Activated naive CD8-positive, alpha-beta T cell treated with anti-CD3 and anti-CD28 coated beads for 36 hours (primary cell): Measurements from ENCODE around the gene RBM18. TPM values are rescaled to one million over a fixed set of nuclear protein-coding genes. Genes with fewer than 3 reads are reported as not detected.

Experiments used
- DNase-seq: peaks from one replicate; pipeline ENCODE4 v3.0.0; 2021
- H3K27ac Mint-ChIP-seq: one replicate; pipeline ENCODE4 v1.8.0; 2022; ENCODE audit warnings: mild to moderate bottlenecking, moderate library complexity, mixed read lengths
- H3K27me3 Mint-ChIP-seq: one replicate; pipeline ENCODE4 v1.8.0; 2022; ENCODE audit warnings: mild to moderate bottlenecking, mixed read lengths
- H3K36me3 Mint-ChIP-seq: one replicate; pipeline ENCODE4 v1.8.0; 2021; ENCODE audit warnings: mild to moderate bottlenecking, mixed read lengths
- H3K4me1 Mint-ChIP-seq: one replicate; pipeline ENCODE4 v1.8.0; 2021; ENCODE audit warnings: mixed read lengths
- H3K4me3 Mint-ChIP-seq: one replicate; pipeline ENCODE4 v1.8.0; 2022; ENCODE audit warnings: mild to moderate bottlenecking, moderate library complexity, mixed read lengths
- H3K9me3 Mint-ChIP-seq: one replicate; pipeline ENCODE4 v1.8.0; 2022; ENCODE audit warnings: mixed read lengths
- total RNA-seq, 2 experiments: library from RNA; stranded (reverse); gene quantifications; one replicate each; pipeline ENCODE4 v1.2.3, GENCODE V29; 2021

RBM18 gene
- total RNA-seq, 2 experiments from 2014 or later, result 35.1 to 35.5 TPM

- Mint-ChIP-seq H3K9me3 (peaks cover 2% of the 10 kb centered on the region), H3K4me3 (peak overlapping the region; percentile 42), H3K27ac (no peak overlapping the region), H3K27me3 (peaks cover 90% of the 10 kb centered on the region), H3K36me3 (no peaks in the 10 kb centered on the region), H3K4me1 (peaks cover 18% of the 10 kb centered on the region)
- DNase-seq, result no peak
These were observed 44.6 kb downstream of the RBM18 start for GRCh38 chr9:122219856-122220672.

- Mint-ChIP-seq H3K4me3 (peak overlapping the region; percentile 42), H3K4me1 (peaks cover 18% of the 10 kb centered on the region), H3K9me3 (peaks cover 2% of the 10 kb centered on the region), H3K36me3 (no peaks in the 10 kb centered on the region), H3K27me3 (peaks cover 90% of the 10 kb centered on the region), H3K27ac (no peak overlapping the region)
- DNase-seq, result no peak
These were observed 45.4 kb downstream of the RBM18 start for GRCh38 chr9:122218935-122219855.

- no peak for DNase-seq
- no peak overlapping the region for H3K27ac Mint-ChIP-seq
- H3K4me1 Mint-ChIP-seq, result peaks cover 19% of the 10 kb centered on the region
- peaks cover 2% of the 10 kb centered on the region for H3K9me3 Mint-ChIP-seq
- H3K27me3 Mint-ChIP-seq, result peaks cover 95% of the 10 kb centered on the region
- H3K4me3 Mint-ChIP-seq, result peak overlapping the region; percentile 32
- no peaks in the 10 kb centered on the region for H3K36me3 Mint-ChIP-seq
These were observed 46.3 kb downstream of the RBM18 start for GRCh38 chr9:122218071-122218934.

- Mint-ChIP-seq H3K36me3 (no peaks in the 10 kb centered on the region), H3K9me3 (peaks cover 2% of the 10 kb centered on the region), H3K4me1 (peaks cover 22% of the 10 kb centered on the region), H3K4me3 (no peak overlapping the region), H3K27ac (no peak overlapping the region), H3K27me3 (peaks cover 95% of the 10 kb centered on the region)
- DNase-seq, result no peak
These were observed 47.0 kb downstream of the RBM18 start for GRCh38 chr9:122217640-122218039.

- Mint-ChIP-seq H3K9me3 (peaks cover 2% of the 10 kb centered on the region), H3K27ac (no peak overlapping the region), H3K4me1 (peaks cover 22% of the 10 kb centered on the region), H3K36me3 (no peaks in the 10 kb centered on the region), H3K27me3 (peaks cover 95% of the 10 kb centered on the region), H3K4me3 (no peak overlapping the region)
- no peak for DNase-seq
These were observed 47.7 kb downstream of the RBM18 start for GRCh38 chr9:122216798-122217418.

GRCh38 chr9:122216138-122216797 is 48.4 kb downstream of the RBM18 start:
- peaks cover 95% of the 10 kb centered on the region for H3K27me3 Mint-ChIP-seq
- DNase-seq, result no peak
- H3K27ac Mint-ChIP-seq, result no peak overlapping the region
- peaks cover 22% of the 10 kb centered on the region for H3K4me1 Mint-ChIP-seq
- H3K36me3 Mint-ChIP-seq, result no peaks in the 10 kb centered on the region
- H3K9me3 Mint-ChIP-seq, result peaks cover 2% of the 10 kb centered on the region
- H3K4me3 Mint-ChIP-seq, result no peak overlapping the region

- no peak overlapping the region for H3K4me3 Mint-ChIP-seq
- H3K27ac Mint-ChIP-seq, result no peak overlapping the region
- peaks cover 22% of the 10 kb centered on the region for H3K4me1 Mint-ChIP-seq
- no peak for DNase-seq
- no peaks in the 10 kb centered on the region for H3K36me3 Mint-ChIP-seq
- H3K9me3 Mint-ChIP-seq, result peaks cover 2% of the 10 kb centered on the region
- peaks cover 95% of the 10 kb centered on the region for H3K27me3 Mint-ChIP-seq
These were observed 49.0 kb downstream of the RBM18 start for GRCh38 chr9:122215663-122216062.

GRCh38 chr9:122214507-122214906 is 50.1 kb downstream of the RBM18 start:
- Mint-ChIP-seq H3K27ac (no peak overlapping the region), H3K36me3 (no peaks in the 10 kb centered on the region), H3K9me3 (no peaks in the 10 kb centered on the region), H3K4me1 (peaks cover 20% of the 10 kb centered on the region), H3K4me3 (peak overlapping the region; percentile 36), H3K27me3 (peaks cover 92% of the 10 kb centered on the region)
- DNase-seq, result no peak

- H3K27ac Mint-ChIP-seq, result no peak overlapping the region
- H3K36me3 Mint-ChIP-seq, result no peaks in the 10 kb centered on the region
- H3K27me3 Mint-ChIP-seq, result peaks cover 85% of the 10 kb centered on the region
- peak overlapping the region; percentile 50 for H3K4me3 Mint-ChIP-seq
- no peaks in the 10 kb centered on the region for H3K9me3 Mint-ChIP-seq
- peaks cover 13% of the 10 kb centered on the region for H3K4me1 Mint-ChIP-seq
- peak; percentile 71 for DNase-seq
These were observed 50.8 kb downstream of the RBM18 start for GRCh38 chr9:122213589-122214413.

- H3K9me3 Mint-ChIP-seq, result no peaks in the 10 kb centered on the region
- peaks cover 6% of the 10 kb centered on the region for H3K4me1 Mint-ChIP-seq
These were observed 51.5 kb downstream of the RBM18 start for GRCh38 chr9:122213102-122213588.

GRCh38 chr9:122212473-122213004 is 52.1 kb downstream of the RBM18 start:
- DNase-seq, result no peak
- Mint-ChIP-seq H3K36me3 (no peaks in the 10 kb centered on the region), H3K27me3 (peaks cover 72% of the 10 kb centered on the region), H3K27ac (no peak overlapping the region), H3K9me3 (no peaks in the 10 kb centered on the region), H3K4me3 (peak overlapping the region; percentile 16), H3K4me1 (peaks cover 4% of the 10 kb centered on the region)

More at GRCh38 chr9:122213102-122213588, 51.5 kb downstream of the RBM18 start:
- peaks cover 78% of the 10 kb centered on the region for H3K27me3 Mint-ChIP-seq
- H3K36me3 Mint-ChIP-seq, result no peaks in the 10 kb centered on the region
- peak overlapping the region; percentile 22 for H3K4me3 Mint-ChIP-seq
- no peak overlapping the region for H3K27ac Mint-ChIP-seq
- DNase-seq, result no peak

GRCh38 chr9:122209451-122209850 is 55.2 kb downstream of the RBM18 start:
- no peak for DNase-seq
- no peaks in the 10 kb centered on the region for H3K36me3 Mint-ChIP-seq
- no peaks in the 10 kb centered on the region for H3K9me3 Mint-ChIP-seq
- H3K4me1 Mint-ChIP-seq, result peaks cover 4% of the 10 kb centered on the region
- H3K4me3 Mint-ChIP-seq, result no peak overlapping the region
- no peak overlapping the region for H3K27ac Mint-ChIP-seq
- H3K27me3 Mint-ChIP-seq, result peaks cover 45% of the 10 kb centered on the region

- Mint-ChIP-seq H3K27ac (no peak overlapping the region), H3K4me1 (no peaks in the 10 kb centered on the region), H3K4me3 (no peak overlapping the region), H3K9me3 (no peaks in the 10 kb centered on the region), H3K27me3 (peaks cover 22% of the 10 kb centered on the region), H3K36me3 (no peaks in the 10 kb centered on the region)
- DNase-seq, result no peak
These were observed 57.5 kb downstream of the RBM18 start for GRCh38 chr9:122207096-122207495.
